Stomach (tissue), 9 donors: ENCODE data around the gene CZIB. TPM values are rescaled to one million over a fixed set of nuclear protein-coding genes. Genes with fewer than 3 reads are reported as not detected.

ENCODE experiments used
- DNase-seq, 2 donors: peaks; one replicate each; pipeline versions ENCODE4 v3.0.0 to v3.0.0-alpha.2; 2013 to 2019
- H3K27ac ChIP-seq, 5 donors: fragments of 200-600 bp in 4 of 5; sonication (generic) in 4 of 5; one replicate each; pipeline ENCODE4 v1.5.1; 2013 to 2019; ENCODE audit warnings: mild to moderate bottlenecking in 1 of 5, moderate library complexity in 1 of 5
- H3K27me3 ChIP-seq, 3 donors: fragments of 200-600 bp; sonication (generic); one replicate each; pipeline ENCODE4 v1.5.1; 2017 to 2019; ENCODE audit warnings: mixed run types in 1 of 3
- H3K36me3 ChIP-seq, 4 donors: fragments of 200-600 bp; sonication (generic); 1 replicate in 3 of 4; 2 replicates in 1 of 4; pipeline ENCODE4 v1.5.1; 2016 to 2019
- H3K4me1 ChIP-seq, 4 donors: fragments of 200-600 bp; sonication (generic); one replicate each; pipeline ENCODE4 v1.5.1; 2016 to 2019
- H3K4me3 ChIP-seq, 4 donors: fragments of 200-600 bp; sonication (generic) in 3 of 4; one replicate each; pipeline ENCODE4 v1.5.1; 2016 to 2019; ENCODE audit warnings: mild to moderate bottlenecking in 1 of 4
- H3K9me3 ChIP-seq, 4 donors: fragments of 200-600 bp; sonication (generic); one replicate each; pipeline ENCODE4 v1.5.1; 2016 to 2019
- EP300 ChIP-seq: sonication (generic); formaldehyde crosslinking; IDR thresholded peaks from one replicate; pipeline ENCODE4 v1.6.1; 2017; ENCODE audit warnings: antibody characterized with exemption
- POLR2A ChIP-seq, 4 donors: fragments of 450-650 bp; IDR thresholded peaks; one replicate each; pipeline ENCODE4 v1.6.1; 2016; ENCODE audit warnings: antibody characterized with exemption in 4 of 4, control low read depth in 2 of 4, mild to moderate bottlenecking in 1 of 4, moderate library complexity in 1 of 4
- POLR2AphosphoS5 ChIP-seq, 3 donors: sonication (generic); formaldehyde crosslinking; IDR thresholded peaks; one replicate each; pipeline ENCODE4 v1.6.1; 2016; ENCODE audit warnings: antibody characterized with exemption in 3 of 3
- WGBS, 5 donors: extraction: QIAGEN DNeasy Blood & Tissue Kit in 3 of 5; methylation state at CpG; one replicate each; pipeline versions ENCODE4 v1.1.5 to v1.1.7; 2013 to 2018; 5-methylcytosine and 5-hydroxymethylcytosine counted together
- intact Hi-C: fragments of 100-400 bp; cut with DNase I; formaldehyde crosslinking; loops from one replicate; pipeline ENCODE4 v1.15.1; 2023; ENCODE audit warnings: low total_unique reads
- polyA plus RNA-seq, 3 donors: library from polyadenylated mRNA; stranded (reverse); fragments of 200-250 nt; gene quantifications; one replicate each; pipeline ENCODE4 v1.2.3, GENCODE V29; 2013
- total RNA-seq, 5 donors: library from RNA; depleted of rRNA; stranded (reverse); fragments of >200 nt; gene quantifications; one replicate each; pipeline versions ENCODE4 v1.1.0 to v1.2.3, GENCODE V29; 2014 to 2016
- TF ChIP-seq, protein P1 (sequence below), 7 experiments: fragments of 450-650 bp in 4 of 7; fragments of 200-600 bp in 3 of 7; sonication (generic) in 3 of 7; IDR thresholded peaks; one replicate each; pipeline ENCODE4 v1.5.1; 2016 to 2019; ENCODE audit warnings: antibody characterized with exemption in 7 of 7, control low read depth in 2 of 7, mild to moderate bottlenecking in 1 of 7
- donor health status: healthy with polysubstance abuse.
- donor health status: Bipolar disorder and iron deficiency.
- donor health status: healthy.

Gene CZIB
- total and polyA plus RNA-seq, 8 donors, result 31.6 to 78.8 (median 47.6) TPM

DNA sequence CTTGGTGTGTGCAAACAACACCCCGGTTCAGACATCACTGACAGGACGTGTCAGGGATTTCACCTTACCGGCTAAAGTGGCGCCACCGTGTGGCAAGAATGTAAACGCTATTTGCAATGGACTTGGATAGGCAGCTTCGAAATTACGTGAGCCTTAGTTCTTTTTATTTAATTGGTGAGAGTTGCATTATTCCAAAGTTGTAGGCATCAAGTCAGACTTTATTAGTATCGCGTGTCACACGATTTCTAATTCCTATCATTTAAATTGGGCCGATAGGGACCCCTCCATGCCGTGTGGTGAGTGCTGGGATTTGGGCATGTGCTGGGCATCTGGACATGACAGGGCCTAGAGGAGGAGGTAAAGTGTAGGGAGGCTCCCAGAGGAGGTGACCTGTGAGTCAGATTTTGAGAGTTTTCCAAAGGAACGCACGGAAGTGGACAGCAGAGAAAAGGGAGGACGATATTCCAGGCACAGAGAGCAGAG, 38.3 kb downstream of the CZIB start:
- H3K9me3 ChIP-seq, result no peaks in the 10 kb centered on the region
- no peaks in the 10 kb centered on the region for H3K36me3 ChIP-seq
- H3K4me3 ChIP-seq, result no peak overlapping the region
- DNase-seq, result peak; percentile 90 to 94
- H3K4me1 ChIP-seq, result peaks cover 15 to 48% (median 31%) of the 10 kb centered on the region in 4 donors
- peak overlapping the region in 4 of 5 donors; percentile 70 to 82 (median 75) for H3K27ac ChIP-seq
- TF ChIP-seq EP300 (no peak), POLR2A (IDR thresholded peaks at IDR 0.05) (no peak), POLR2AphosphoS5 (IDR thresholded peaks at IDR 0.05) (peak in 1 of 3 donors; percentile 52)
- TF ChIP-seq, protein P1, sequence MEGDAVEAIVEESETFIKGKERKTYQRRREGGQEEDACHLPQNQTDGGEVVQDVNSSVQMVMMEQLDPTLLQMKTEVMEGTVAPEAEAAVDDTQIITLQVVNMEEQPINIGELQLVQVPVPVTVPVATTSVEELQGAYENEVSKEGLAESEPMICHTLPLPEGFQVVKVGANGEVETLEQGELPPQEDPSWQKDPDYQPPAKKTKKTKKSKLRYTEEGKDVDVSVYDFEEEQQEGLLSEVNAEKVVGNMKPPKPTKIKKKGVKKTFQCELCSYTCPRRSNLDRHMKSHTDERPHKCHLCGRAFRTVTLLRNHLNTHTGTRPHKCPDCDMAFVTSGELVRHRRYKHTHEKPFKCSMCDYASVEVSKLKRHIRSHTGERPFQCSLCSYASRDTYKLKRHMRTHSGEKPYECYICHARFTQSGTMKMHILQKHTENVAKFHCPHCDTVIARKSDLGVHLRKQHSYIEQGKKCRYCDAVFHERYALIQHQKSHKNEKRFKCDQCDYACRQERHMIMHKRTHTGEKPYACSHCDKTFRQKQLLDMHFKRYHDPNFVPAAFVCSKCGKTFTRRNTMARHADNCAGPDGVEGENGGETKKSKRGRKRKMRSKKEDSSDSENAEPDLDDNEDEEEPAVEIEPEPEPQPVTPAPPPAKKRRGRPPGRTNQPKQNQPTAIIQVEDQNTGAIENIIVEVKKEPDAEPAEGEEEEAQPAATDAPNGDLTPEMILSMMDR (IDR thresholded peaks at IDR 0.05), result peak in 5 of 7 experiments; percentile 74 to 90 (median 83)
- no peaks in the 10 kb centered on the region for H3K27me3 ChIP-seq
- WGBS, 5 donors, result 22 to 25% (median 24%) methylated on average over 16 of the region's 16 CpGs
- intact Hi-C loops, result loop anchor here (10.0 kb wide), 1 partner anchor 267 kb away; no protein-coding TSS in a partner anchor

DNA sequence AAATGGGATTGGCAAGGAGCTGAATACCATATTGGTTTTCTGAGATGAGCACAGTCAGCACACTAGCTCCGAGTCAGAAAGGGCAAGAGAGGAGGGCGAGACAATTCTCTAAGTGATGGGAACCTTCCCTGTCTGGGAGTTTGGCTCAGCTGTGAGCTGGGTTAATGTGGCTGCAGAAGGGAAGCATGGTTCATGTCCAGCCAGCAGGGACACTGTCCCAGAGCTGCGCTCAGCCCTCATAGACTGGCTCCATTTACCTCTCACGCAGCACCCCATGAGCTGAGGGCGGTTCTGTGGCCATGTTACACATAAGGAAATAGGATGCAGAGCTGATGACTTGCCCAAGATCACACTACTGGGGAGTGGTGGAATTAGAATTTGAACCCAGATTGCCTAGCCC, 39.5 kb downstream of the CZIB start:
- no peak for TF ChIP-seq POLR2A (IDR thresholded peaks at IDR 0.05)
- TF ChIP-seq POLR2AphosphoS5 (IDR thresholded peaks at IDR 0.05), result no peak
- TF ChIP-seq, protein P1 (IDR thresholded peaks at IDR 0.05), result no peak
- TF ChIP-seq EP300, result no peak
- no peak for DNase-seq
- intact Hi-C loops, result loop anchor here (10.0 kb wide), 1 partner anchor 266 kb away; no protein-coding TSS in a partner anchor
- Histone ChIP-seq H3K9me3 (no peaks in the 10 kb centered on the region), H3K27me3 (no peaks in the 10 kb centered on the region), H3K4me1 (peaks cover 27 to 60% (median 43%) of the 10 kb centered on the region in 4 donors), H3K36me3 (no peaks in the 10 kb centered on the region), H3K27ac (no peak overlapping the region), H3K4me3 (no peak overlapping the region)
- WGBS, 5 donors, result 93 to 99% (median 94%) methylated on average over 3 to 5 of the region's 5 CpGs

DNA sequence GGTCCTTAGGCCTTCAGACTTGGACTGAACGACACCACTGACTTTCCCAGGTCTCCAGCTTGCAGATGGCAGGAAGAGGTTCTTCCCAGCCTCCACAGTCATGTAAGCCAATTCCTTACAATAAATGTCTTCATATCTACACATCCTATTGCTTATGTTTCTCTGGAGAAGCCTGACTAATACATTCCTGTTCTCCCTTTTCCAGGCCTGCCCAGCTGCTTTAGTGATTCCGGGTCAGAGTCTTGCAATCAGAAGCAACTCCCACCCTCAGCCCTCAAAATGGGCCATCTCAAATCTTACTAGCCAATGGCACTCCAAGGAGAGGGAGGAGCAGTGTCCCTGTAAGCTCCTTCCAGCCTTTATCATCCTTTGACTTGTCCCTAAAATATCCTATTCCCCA, 40.2 kb downstream of the CZIB start:
- Histone ChIP-seq H3K27ac (no peak overlapping the region), H3K4me1 (peaks cover 33 to 62% (median 48%) of the 10 kb centered on the region in 4 donors), H3K27me3 (no peaks in the 10 kb centered on the region), H3K4me3 (no peak overlapping the region), H3K9me3 (no peaks in the 10 kb centered on the region), H3K36me3 (no peaks in the 10 kb centered on the region)
- TF ChIP-seq EP300 (no peak), POLR2AphosphoS5 (IDR thresholded peaks at IDR 0.05) (no peak), POLR2A (IDR thresholded peaks at IDR 0.05) (no peak)
- TF ChIP-seq, protein P1 (IDR thresholded peaks at IDR 0.05), result no peak
- intact Hi-C loops, result loop anchor here (10.0 kb wide), 1 partner anchor 265 kb away; no protein-coding TSS in a partner anchor
- WGBS, 5 donors, result 87 to 96% (median 90%) methylated on average over 2 of the region's 2 CpGs
- no peak for DNase-seq

DNA sequence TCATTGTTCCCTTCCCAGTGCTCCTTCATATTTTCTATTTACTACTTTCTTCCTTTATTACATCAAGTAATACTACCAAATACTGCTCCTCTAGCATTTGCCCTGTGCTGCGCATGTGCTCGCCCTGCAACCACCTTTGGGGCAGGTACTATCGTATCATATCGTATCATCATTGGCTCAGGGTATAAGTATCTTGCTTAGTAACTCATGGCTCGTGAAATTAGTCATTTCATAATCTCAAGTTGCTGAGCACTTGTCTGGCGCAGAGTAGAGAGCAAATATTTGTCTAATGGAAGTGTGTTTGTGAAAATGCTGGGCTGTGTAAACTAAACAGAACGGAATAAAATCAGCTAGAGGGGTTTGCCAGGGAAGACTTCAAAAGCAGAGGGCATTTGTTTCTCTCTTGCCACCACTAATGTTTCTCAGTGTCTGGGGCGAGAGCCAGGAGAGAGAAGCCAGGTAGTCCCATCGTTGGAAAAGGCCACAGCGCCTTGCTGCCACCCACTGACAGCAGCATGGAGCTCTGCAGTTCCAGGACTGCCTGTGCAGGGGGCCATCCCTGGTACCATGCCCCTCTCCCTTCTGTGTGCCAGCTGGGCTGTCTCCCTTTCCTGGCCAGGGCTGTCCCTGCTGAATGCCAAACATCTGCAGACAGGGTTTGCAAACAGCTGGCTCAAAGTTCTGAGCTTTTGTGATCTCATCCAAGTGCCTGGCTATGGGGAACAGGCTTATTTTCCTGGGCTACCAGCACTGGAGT, 43.8 kb downstream of the CZIB start:
- Histone ChIP-seq H3K9me3 (no peaks in the 10 kb centered on the region), H3K27me3 (no peaks in the 10 kb centered on the region), H3K27ac (peak overlapping the region; percentile 48 to 77 (median 74)), H3K36me3 (no peaks in the 10 kb centered on the region), H3K4me1 (peaks cover 20 to 45% (median 43%) of the 10 kb centered on the region in 4 donors), H3K4me3 (no peak overlapping the region)
- intact Hi-C loops, result no loop called here
- peak; percentile 79 to 82 for DNase-seq
- TF ChIP-seq POLR2AphosphoS5 (IDR thresholded peaks at IDR 0.05), result peak; percentile 44 to 84 (median 52)
- TF ChIP-seq, protein P1 (IDR thresholded peaks at IDR 0.05), result peak in 3 of 7 experiments; percentile 13 to 30 (median 18)
- TF ChIP-seq EP300, result no peak
- 15 to 39% (median 25%) methylated on average over 10 of the region's 10 CpGs for whole genome bisulfite sequencing, 5 donors
